Iris pigment epithelial cell (primary cell): Measurements from ENCODE around the gene AKAP17A.
A peak's percentile ranks its signal among the peaks of the same experiment; 100 is the strongest.
"Not testable (repeated sequence)": the region's sequence is repeated elsewhere in the genome, so short reads cannot be mapped to it uniquely, and the experiment has no call there.

Source experiments
- DNase-seq: peaks from one replicate; pipeline ENCODE4 v3.0.0-alpha.2; 2011; ENCODE audit warnings: low read depth

AKAP17A gene

GRCh38 chrX:1591102-1591862 lies at the start of gene AKAP17A:
TSS of gene AKAP17A (plus strand) at chrX:1591604. CDS start at chrX:1593463, 1,859 bp downstream.
- DNase-seq, result peak; percentile 90

GRCh38 chrX:1542994-1543725 lies 48.2 kb upstream of the AKAP17A start:
- no peak for DNase-seq

- no peak for DNase-seq
Observed at GRCh38 chrX:1545776-1546408, 45.5 kb upstream of the AKAP17A start.

GRCh38 chrX:1546691-1547251 lies 44.6 kb upstream of the AKAP17A start:
- no peak for DNase-seq

GRCh38 chrX:1551959-1552546 lies 39.4 kb upstream of the AKAP17A start:
- DNase-seq, result no peak

GRCh38 chrX:1554469-1555210 lies 36.8 kb upstream of the AKAP17A start:
- DNase-seq, result no peak

- no peak for DNase-seq
Observed at GRCh38 chrX:1555370-1555769, 36.0 kb upstream of the AKAP17A start.

- DNase-seq, result not testable (repeated sequence)
Observed at GRCh38 chrX:1557442-1557841, 34.0 kb upstream of the AKAP17A start.

- DNase-seq, result no peak
Observed at GRCh38 chrX:1558761-1559468, 32.5 kb upstream of the AKAP17A start.

GRCh38 chrX:1561164-1561563 lies 30.2 kb upstream of the AKAP17A start:
- DNase-seq, result no peak

GRCh38 chrX:1564077-1564476 lies 27.3 kb upstream of the AKAP17A start:
- not testable (repeated sequence) for DNase-seq

GRCh38 chrX:1564750-1565683 lies 26.4 kb upstream of the AKAP17A start:
- no peak for DNase-seq

- DNase-seq, result not testable (repeated sequence)
Observed at GRCh38 chrX:1574181-1574580, 17.2 kb upstream of the AKAP17A start.

- no peak for DNase-seq
Observed at GRCh38 chrX:1576201-1576992, 15.0 kb upstream of the AKAP17A start.

GRCh38 chrX:1577845-1578244 lies 13.6 kb upstream of the AKAP17A start:
- no peak for DNase-seq

- no peak for DNase-seq
Observed at GRCh38 chrX:1578511-1579173, 12.8 kb upstream of the AKAP17A start.

GRCh38 chrX:1581132-1581531 lies 10.3 kb upstream of the AKAP17A start:
- DNase-seq, result peak; percentile 29
